OCI-LY7 (cell line): ENCODE results near the gene B9D2. TPM values are rescaled to one million over a fixed set of nuclear protein-coding genes. Genes with fewer than 3 reads are reported as not detected.

ENCODE experiments used
- BruUV-seq: library from RNA; stranded (reverse); fragments of 400-500 nt; replicated peaks from 2 replicates; lab custom pipeline; 2021; lab: Mats Ljungman, UMichigan
- CTCF ChIA-PET: fragments of 300-600 bp; sonication (Branson Sonifier 250); formaldehyde crosslinking; loops from one replicate; lab custom pipeline; 2022; ENCODE audit warnings: antibody characterized with exemption; ENCODE audit not compliant: unreplicated experiment; lab: Charles Lee
- POLR2A ChIA-PET: fragments of 300-600 bp; sonication (Branson Sonifier 250); formaldehyde crosslinking; loops from one replicate; lab custom pipeline; 2022; ENCODE audit warnings: antibody characterized with exemption; lab: Charles Lee
- DNase-seq: peaks from one replicate; pipeline ENCODE4 v3.0.0-alpha.2; 2015; ENCODE audit warnings: low spot score
- H2AFZ ChIP-seq: fragments of 200-600 bp; sonication (generic), shearing (Covaris generic); 2 replicates; pipeline ENCODE4 v1.6.1; 2014; ENCODE audit warnings: mild to moderate bottlenecking, antibody characterized with exemption, low read length, moderate library complexity
- H3K27ac ChIP-seq: fragments of 200-600 bp; sonication (generic); 2 replicates; pipeline ENCODE4 v1.5.1; 2014; ENCODE audit warnings: mixed run types, low read depth, mild to moderate bottlenecking, moderate library complexity, low read length, inconsistent platforms; ENCODE audit not compliant: poor library complexity, severe bottlenecking
- H3K36me3 ChIP-seq: fragments of 200-600 bp; sonication (generic); 2 replicates; pipeline ENCODE4 v1.6.1; 2014; ENCODE audit warnings: mild to moderate bottlenecking, antibody characterized with exemption, low read length, moderate library complexity, mixed read lengths; ENCODE audit not compliant: insufficient read depth
- H3K4me1 ChIP-seq: fragments of 200-600 bp; sonication (generic); 2 replicates; pipeline ENCODE4 v1.5.1; 2014; ENCODE audit warnings: mild to moderate bottlenecking, low read length; ENCODE audit not compliant: insufficient read depth, poor library complexity, severe bottlenecking
- H3K4me2 ChIP-seq: fragments of 200-600 bp; sonication (generic); 2 replicates; pipeline ENCODE4 v1.6.1; 2014; ENCODE audit warnings: mild to moderate bottlenecking, low read length
- H3K4me3 ChIP-seq: fragments of 200-600 bp; sonication (generic); 2 replicates; pipeline ENCODE4 v1.5.1; 2014; ENCODE audit warnings: mild to moderate bottlenecking, low read depth, low read length; ENCODE audit not compliant: poor library complexity, severe bottlenecking
- H3K79me2 ChIP-seq: fragments of 200-600 bp; sonication (generic); 2 replicates; pipeline ENCODE4 v1.6.1; 2016; ENCODE audit warnings: low read depth, mild to moderate bottlenecking, low read length, moderate library complexity, mixed read lengths; ENCODE audit not compliant: insufficient read depth
- H3K9me2 ChIP-seq: fragments of 200-600 bp; sonication (generic); 2 replicates; pipeline ENCODE4 v1.6.1; 2016; ENCODE audit warnings: mild to moderate bottlenecking, low read length, mixed read lengths; ENCODE audit not compliant: insufficient read depth
- H3K9me3 ChIP-seq: fragments of 200-600 bp; sonication (generic); 2 replicates; pipeline ENCODE4 v1.6.1; 2014; ENCODE audit warnings: mild to moderate bottlenecking, mixed run types, low read length, mixed read lengths
- H4K20me1 ChIP-seq: fragments of 200-600 bp; sonication (generic); 2 replicates; pipeline ENCODE4 v1.6.1; 2014; ENCODE audit warnings: mild to moderate bottlenecking, antibody characterized with exemption, low read length, moderate library complexity, mixed read lengths; ENCODE audit not compliant: insufficient read depth
- EZH2phosphoT487 ChIP-seq: fragments of 200-600 bp; sonication (generic); IDR thresholded peaks from 2 replicates; pipeline ENCODE4 v1.6.1; 2018; ENCODE audit warnings: low read depth, borderline replicate concordance, mild to moderate bottlenecking, mixed run types, antibody characterized with exemption, low read length, moderate library complexity, mixed read lengths
- intact Hi-C: fragments of 100-400 bp; cut with micrococcal nuclease; formaldehyde crosslinking; loops from one replicate; pipeline ENCODE4 v1.10.0; 2022; ENCODE audit not compliant: unreplicated experiment
- total RNA-seq, 2 experiments: library from RNA; depleted of rRNA in 1 of 2; stranded (reverse); fragments of >200 nt in 1 of 2; shearing (Covaris generic) in 1 of 2; gene quantifications; 2 replicates each; pipeline ENCODE4 v1.2.3, GENCODE V29; 2014 to 2022
- TF ChIP-seq, protein P1 (sequence below): fragments of 200-600 bp; sonication (generic); conservative IDR thresholded peaks from 2 replicates; pipeline ENCODE4 v1.5.1; 2014; ENCODE audit warnings: mild to moderate bottlenecking, antibody characterized with exemption, low read length, moderate library complexity, mixed read lengths

B9D2 gene
- total RNA-seq, 2 experiments from 2014 or later = 3.9 to 5.2 TPM

DNA sequence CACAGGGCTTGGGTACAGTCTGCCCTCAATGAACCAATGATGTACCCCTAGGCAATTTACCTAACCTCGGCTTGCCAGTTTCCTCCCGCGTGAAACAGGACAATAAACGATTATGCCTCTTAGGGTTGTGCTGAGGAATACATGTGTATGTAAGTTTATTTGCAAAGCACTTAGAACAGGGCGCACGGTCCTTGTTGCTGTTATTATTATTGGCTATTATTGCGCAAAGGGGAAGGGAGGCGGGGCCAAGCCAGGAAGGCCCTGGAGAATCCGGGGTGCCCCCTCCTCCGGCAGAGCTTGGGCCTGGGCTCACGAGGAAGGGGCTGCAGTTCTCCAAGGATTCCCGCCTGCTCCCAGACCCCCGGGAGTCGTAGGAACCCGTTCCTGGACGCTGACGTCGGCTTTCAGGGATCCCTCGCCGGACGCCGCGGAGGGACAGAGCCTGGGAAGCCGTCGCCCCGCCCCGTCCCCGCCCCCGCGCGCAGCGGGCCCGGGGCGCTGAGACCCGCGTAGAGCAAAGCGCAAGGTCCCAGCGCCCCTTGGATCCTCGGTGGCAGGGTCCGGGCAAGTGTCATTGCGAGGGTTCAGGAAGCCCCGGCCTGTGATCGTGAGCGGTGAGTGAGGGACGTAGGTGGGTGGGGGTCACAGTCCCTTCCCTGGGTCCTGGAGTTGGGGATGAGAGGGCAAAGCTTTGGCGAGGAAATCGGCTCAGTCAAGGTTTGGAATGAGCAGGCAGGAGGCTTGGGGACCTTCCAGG is 12.5 kb upstream of the B9D2 start, which contains the start of gene TMEM91:
Gene TMEM91 (plus strand): TSS at position 293 of the 757 bp plus-strand sequence. CDS start 1,777 bp downstream, outside the sequence.
- no peak for TF ChIP-seq EZH2phosphoT487
- TF ChIP-seq, protein P1, sequence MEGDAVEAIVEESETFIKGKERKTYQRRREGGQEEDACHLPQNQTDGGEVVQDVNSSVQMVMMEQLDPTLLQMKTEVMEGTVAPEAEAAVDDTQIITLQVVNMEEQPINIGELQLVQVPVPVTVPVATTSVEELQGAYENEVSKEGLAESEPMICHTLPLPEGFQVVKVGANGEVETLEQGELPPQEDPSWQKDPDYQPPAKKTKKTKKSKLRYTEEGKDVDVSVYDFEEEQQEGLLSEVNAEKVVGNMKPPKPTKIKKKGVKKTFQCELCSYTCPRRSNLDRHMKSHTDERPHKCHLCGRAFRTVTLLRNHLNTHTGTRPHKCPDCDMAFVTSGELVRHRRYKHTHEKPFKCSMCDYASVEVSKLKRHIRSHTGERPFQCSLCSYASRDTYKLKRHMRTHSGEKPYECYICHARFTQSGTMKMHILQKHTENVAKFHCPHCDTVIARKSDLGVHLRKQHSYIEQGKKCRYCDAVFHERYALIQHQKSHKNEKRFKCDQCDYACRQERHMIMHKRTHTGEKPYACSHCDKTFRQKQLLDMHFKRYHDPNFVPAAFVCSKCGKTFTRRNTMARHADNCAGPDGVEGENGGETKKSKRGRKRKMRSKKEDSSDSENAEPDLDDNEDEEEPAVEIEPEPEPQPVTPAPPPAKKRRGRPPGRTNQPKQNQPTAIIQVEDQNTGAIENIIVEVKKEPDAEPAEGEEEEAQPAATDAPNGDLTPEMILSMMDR = no peak
- ChIA-PET POLR2A (no interaction called here), CTCF (no interaction called here)
- no peak within 1 kb of the TSS for H3K4me2 ChIP-seq
- no peak within 1 kb of the TSS for H3K27ac ChIP-seq
- H2AFZ ChIP-seq = no peak within 1 kb of the TSS
- peaks cover 13% of the 10 kb centered on the region for H3K4me1 ChIP-seq
- no peak for DNase-seq
- H3K79me2 ChIP-seq = no peaks in the 10 kb centered on the region
- H3K4me3 ChIP-seq = no peak within 1 kb of the TSS
- no TSS peak for BruUV-seq
- no peaks in the 10 kb centered on the region for H3K36me3 ChIP-seq
- no peaks in the 10 kb centered on the region for H4K20me1 ChIP-seq
- no peaks in the 10 kb centered on the region for H3K9me2 ChIP-seq
- intact Hi-C loops = no loop called here
- H3K9me3 ChIP-seq = no peaks in the 10 kb centered on the region

DNA sequence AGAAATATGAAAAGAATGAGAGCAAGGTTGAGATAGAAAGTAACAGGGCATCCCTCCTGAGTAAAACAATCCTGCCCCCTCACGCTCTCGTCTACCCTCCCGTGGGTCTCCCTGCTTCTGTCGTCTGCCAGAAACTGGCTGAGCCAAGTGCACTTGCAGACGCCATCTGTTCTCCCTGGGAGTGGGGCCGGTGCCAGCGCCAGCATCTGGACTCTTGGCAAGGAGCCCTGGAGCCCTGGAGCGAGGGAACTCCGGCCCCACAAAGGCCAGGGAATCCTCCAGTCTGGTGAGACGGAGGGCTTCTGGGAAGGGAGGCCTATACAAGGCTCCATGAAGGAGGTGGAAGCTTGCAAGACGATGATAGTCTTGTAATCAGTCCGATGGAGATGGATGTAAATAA is 10.0 kb upstream of the B9D2 start:
- H3K27ac ChIP-seq = no peak overlapping the region
- no TSS peak for BruUV-seq
- no peak overlapping the region for H2AFZ ChIP-seq
- H3K9me3 ChIP-seq = no peaks in the 10 kb centered on the region
- no peak overlapping the region for H3K4me2 ChIP-seq
- POLR2A ChIA-PET = no interaction called here
- H3K36me3 ChIP-seq = no peaks in the 10 kb centered on the region
- intact Hi-C loops = no loop called here
- peaks cover 13% of the 10 kb centered on the region for H3K4me1 ChIP-seq
- DNase-seq = no peak
- no peaks in the 10 kb centered on the region for H4K20me1 ChIP-seq
- H3K4me3 ChIP-seq = no peak overlapping the region
- no peaks in the 10 kb centered on the region for H3K9me2 ChIP-seq
- TF ChIP-seq, protein P1 = no peak
- no peak for TF ChIP-seq EZH2phosphoT487
- H3K79me2 ChIP-seq = no peaks in the 10 kb centered on the region
- CTCF ChIA-PET = no interaction called here

DNA sequence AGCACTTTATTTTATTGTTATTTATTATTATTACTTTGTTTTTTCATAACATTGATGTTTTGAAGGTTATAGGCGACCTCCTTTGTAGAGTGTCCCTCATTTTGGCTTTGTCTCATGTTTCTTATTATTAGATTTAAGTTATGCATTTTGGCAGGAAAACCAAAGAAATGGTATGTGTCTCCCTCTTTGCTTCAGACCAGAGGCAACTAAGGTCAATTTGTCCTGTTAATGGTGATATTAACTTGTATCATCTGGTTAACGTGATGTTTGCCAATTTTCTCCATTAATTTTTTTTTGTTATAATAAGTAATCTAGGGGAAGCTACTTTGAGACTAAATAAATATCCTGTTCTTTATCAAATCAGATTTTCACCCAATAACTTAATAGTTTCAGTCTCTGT is 8.6 kb upstream of the B9D2 start:
- Histone ChIP-seq H4K20me1 (no peaks in the 10 kb centered on the region), H3K4me3 (no peak overlapping the region), H3K4me1 (peaks cover under 1% of the 10 kb centered on the region), H3K27ac (no peak overlapping the region), H3K36me3 (no peaks in the 10 kb centered on the region), H3K4me2 (no peak overlapping the region), H3K79me2 (no peaks in the 10 kb centered on the region), H2AFZ (no peak overlapping the region), H3K9me3 (no peaks in the 10 kb centered on the region), H3K9me2 (no peaks in the 10 kb centered on the region)
- TF ChIP-seq, protein P1 = no peak
- no peak for TF ChIP-seq EZH2phosphoT487
- BruUV-seq = TSS peak; percentile 46
- intact Hi-C loops = no loop called here
- no peak for DNase-seq
- CTCF ChIA-PET = no interaction called here
- POLR2A ChIA-PET = interaction anchor here (0.9 kb wide), 1 partner anchor 8 kb away, joined by 3 read pairs; no protein-coding TSS in a partner anchor
